ENCODE measurements around the gene MUCL1.

MUCL1 gene

DNA sequence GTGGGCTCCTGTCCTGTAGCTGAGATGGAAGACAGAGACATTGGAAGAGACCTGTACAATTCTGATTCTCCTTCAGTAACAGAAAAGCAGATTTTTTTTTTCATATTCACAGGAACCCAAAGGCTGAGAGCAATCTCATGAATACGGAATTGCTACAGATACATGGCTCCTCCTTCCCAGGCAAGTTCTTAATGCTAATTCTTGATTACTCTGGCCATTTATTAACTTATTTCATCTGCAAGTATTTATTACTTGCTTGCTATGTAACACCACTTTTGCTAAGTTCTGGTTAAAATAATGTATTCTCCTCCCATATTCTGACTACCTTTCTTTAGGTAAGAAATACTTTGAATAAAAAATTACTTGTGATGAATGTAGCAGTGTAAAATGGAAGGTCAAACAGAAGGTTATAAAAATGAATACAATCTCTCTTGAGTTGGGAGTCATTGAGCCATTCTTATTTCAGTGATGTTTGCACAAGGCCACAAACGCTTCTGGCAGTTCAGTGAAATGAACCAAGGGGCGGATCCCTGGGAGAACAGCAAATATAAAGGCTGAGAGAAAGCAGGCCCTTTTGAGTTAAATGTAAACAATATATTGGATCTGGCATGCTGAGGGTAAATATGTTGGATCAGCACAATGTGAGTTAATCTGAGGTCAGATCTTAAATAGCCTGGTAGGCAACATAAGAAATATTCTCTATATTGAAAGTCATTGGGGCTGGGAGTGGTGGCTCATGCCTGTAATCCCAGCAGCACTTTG lies 37.6 kb downstream of the MUCL1 start:
- DNase-seq (ENCODE audit: low read depth in 3 of 3, low spot score in 1 of 3): no peak
